Lower leg skin (tissue), 3 donors: Measurements from ENCODE around the gene OR56A3.

Experiments
- POLR2A ChIP-seq, 2 donors: fragments of 450-650 bp; IDR thresholded peaks; one replicate each; pipeline ENCODE4 v1.6.1; 2016 to 2017; ENCODE audit warnings: antibody characterized with exemption in 2 of 2, mild to moderate bottlenecking in 1 of 2, moderate library complexity in 1 of 2
- TF ChIP-seq, protein P1 (sequence below), 3 donors: fragments of 450-650 bp; IDR thresholded peaks; one replicate each; pipeline ENCODE4 v1.5.1; 2016; ENCODE audit warnings: antibody characterized with exemption in 3 of 3, mild to moderate bottlenecking in 3 of 3, moderate library complexity in 2 of 3

DNA sequence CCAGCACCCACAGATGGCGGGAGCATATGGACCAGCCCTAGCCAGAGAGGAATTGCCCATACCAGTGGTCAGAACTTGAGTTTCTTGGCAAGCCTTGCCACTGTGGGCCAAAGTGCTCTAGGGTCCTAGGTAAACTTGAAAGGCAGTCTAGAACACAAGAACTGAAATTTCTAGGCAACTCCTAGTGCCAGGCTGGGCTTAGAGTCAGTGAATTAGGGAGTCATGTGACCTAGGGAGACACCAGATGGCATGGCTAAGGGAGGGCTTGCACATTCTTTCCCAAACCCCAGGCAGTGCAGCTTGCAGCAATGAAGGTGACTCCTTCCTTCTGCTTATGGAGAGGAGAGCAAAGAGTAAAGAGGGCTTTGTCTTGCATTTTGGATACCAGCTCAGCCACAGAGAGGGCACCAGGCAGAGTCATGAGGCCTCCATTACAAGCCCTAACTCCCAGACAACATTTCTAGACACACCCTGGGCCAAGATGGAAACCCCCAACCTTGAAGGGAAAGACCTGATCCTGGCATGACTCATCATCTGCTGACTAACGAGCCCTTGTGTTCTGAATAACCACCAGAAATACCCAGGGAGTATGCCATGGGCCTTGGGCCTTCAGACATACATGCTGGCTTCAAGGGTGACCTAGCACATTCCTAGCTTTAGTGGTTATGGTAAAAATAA, 19.2 kb upstream of the OR56A3 start:
- TF ChIP-seq, protein P1, sequence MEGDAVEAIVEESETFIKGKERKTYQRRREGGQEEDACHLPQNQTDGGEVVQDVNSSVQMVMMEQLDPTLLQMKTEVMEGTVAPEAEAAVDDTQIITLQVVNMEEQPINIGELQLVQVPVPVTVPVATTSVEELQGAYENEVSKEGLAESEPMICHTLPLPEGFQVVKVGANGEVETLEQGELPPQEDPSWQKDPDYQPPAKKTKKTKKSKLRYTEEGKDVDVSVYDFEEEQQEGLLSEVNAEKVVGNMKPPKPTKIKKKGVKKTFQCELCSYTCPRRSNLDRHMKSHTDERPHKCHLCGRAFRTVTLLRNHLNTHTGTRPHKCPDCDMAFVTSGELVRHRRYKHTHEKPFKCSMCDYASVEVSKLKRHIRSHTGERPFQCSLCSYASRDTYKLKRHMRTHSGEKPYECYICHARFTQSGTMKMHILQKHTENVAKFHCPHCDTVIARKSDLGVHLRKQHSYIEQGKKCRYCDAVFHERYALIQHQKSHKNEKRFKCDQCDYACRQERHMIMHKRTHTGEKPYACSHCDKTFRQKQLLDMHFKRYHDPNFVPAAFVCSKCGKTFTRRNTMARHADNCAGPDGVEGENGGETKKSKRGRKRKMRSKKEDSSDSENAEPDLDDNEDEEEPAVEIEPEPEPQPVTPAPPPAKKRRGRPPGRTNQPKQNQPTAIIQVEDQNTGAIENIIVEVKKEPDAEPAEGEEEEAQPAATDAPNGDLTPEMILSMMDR (IDR thresholded peaks at IDR 0.05), result no peak
- no peak for TF ChIP-seq POLR2A (IDR thresholded peaks at IDR 0.05)
